ENCODE data around the gene SMC1B.
"Not testable (repeated sequence)": the region's sequence is repeated elsewhere in the genome, so short reads cannot be mapped to it uniquely, and the experiment has no call there.

SMC1B gene

DNA sequence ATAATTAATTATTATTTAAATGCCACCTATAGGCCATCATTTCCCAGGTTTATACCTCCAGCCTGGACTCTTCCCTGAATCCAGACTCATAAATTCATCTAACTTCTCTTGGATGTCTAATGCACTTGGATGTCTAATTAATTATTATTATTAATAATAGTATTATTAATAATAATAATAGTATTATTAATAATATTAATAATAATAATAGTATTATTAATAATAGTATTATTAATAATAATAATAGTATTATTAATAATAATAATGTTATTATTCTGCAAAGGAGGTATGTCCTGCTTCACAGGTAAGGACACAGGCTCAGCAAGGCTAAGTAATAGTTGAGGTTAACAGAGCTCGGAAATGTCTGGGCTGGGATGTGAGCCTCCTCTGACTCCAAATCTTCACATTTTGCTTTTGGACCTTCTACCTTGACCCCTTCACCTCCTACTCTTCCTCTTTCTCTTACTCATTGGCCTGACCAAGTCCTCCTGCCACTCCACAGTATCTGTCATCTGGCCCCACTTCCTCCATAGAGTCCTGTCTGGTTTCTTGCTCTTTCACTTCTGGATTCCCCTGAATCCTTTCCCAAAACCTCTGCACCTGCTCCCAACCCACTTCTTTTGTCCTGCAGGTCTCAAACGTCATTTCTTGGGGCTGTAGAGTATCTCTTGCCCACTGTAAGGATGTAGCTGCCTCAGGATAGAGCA lies 8.1 kb upstream of the SMC1B start:
- DNase-seq = no peak

DNA sequence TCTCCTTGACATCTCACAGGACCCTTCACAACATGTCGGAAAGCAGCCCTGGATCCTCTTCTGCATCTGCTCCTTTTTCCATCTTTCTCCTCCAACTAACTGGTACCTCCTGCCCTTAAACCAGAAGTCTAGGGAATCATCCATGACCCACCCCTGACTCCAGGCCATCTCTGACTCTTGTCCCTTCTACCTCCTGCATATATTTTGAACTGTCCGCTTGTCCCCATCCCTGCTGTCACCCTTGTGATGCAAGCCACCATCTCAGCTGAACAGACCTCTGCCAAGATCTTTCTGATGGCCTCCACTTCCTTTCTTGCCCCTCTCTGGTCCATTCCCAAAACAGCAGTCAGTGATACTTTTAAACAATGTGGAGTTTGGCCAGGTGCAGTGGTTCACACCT lies 7.1 kb upstream of the SMC1B start:
- no peak for DNase-seq

DNA sequence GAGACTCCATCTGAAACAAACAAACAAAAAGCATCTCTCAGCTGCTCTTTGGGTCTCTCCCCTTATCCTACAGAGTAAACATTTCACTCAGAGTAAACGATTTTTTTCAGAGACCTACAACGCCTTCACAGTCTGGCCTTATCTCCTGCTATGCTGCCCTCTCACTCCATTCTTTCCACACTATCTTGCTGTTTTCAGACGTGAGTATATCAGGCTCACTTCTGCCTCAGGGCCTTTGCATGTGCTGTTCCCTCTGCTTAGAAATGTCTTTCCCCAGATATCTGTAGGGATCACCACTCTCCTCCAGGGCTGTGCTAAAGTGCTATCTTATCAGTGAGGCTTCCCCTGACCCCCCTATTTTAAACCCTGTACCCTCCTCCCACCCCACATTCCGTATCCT lies 6.6 kb upstream of the SMC1B start:
- no peak for DNase-seq

DNA sequence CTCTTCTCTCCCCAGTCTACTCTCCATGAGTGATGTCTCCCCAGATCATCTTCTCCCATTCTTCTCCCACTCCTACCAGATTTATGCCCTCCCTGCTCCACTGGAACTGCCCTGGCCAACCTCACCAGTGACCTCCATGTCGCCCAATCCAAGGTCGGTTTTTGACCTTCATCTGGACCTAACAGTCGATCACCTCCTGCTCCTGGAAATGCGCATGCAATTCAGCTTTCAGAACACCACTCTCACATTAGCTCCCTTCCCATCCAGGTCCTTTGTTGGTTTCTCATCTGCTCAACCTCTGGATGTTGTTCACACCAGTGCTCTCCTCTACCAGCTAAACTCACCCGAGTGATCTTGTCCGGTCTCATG lies 5.4 kb upstream of the SMC1B start:
- no peak for DNase-seq

DNA sequence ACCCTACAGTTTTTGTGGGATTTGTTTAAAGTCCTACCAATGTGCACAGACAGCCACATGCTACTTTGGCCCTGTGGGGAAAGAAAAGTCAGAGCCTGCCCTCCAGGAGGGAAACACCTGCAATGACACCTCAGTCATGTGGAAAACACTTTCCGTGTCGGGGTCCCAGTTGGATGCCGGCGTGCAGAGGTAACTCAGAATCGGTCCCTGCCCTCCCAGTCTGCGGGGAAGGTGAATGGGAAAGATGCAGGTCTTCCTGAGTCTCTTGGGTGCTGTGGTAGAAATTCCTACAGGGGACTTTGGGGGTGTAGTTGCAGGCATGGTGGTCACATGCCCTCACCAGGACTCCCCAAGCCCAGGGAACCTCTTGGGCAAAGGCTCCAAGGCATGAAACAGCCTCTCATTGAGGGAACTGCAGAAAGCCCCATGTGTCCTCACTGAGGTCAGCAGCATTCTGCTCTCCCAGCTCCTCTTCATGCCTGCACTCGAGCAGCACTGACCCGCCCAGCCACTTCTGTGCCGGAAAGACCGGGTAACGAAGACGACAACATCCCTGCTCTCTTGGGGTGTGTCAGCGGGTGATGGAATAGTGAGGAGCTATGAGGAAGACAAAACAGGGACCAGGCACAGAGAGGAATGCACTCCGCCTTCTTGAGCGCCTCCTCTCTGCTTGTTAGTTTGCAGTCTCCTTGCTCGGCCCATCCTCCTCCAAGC lies 4.8 kb upstream of the SMC1B start:
- no peak for DNase-seq

DNA sequence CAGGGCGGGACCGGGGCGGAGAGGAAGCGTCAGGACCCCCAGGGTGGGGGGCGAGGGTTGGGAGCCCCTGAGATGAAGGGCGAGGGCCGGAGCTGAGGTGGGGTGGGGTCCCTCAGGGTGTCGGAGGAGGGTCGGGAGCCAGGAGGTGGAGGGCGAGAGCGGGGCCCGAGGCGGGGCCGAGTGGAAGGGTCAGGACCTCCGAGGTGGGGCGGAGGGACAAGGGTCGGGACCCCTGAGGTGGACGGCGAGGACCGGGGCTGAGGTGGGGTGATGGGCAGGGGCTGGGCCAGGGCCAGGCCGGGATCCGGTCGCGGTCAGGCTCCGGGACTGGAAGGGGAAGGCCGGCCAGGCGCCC lies 409 bp downstream of the SMC1B start:
- DNase-seq = no peak

DNA sequence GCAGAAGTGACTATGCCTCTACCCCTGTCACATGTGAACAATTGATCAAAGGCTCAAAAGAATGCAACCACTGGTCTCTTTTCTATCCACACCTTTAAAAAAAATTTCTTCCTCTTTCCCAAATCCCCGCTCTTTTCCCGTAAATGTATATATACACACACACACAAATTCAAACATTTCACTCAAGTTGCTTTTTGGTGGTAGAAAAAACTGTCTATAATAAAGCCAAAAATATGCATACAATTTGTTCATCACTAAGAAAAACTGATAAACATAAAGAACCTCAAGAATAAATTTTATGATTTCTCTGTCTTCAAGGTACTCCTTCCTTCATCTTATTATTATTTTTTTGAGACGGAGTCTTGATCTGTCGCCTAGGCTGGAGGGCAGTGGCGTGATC lies 5.6 kb downstream of the SMC1B start:
- no peak for DNase-seq

DNA sequence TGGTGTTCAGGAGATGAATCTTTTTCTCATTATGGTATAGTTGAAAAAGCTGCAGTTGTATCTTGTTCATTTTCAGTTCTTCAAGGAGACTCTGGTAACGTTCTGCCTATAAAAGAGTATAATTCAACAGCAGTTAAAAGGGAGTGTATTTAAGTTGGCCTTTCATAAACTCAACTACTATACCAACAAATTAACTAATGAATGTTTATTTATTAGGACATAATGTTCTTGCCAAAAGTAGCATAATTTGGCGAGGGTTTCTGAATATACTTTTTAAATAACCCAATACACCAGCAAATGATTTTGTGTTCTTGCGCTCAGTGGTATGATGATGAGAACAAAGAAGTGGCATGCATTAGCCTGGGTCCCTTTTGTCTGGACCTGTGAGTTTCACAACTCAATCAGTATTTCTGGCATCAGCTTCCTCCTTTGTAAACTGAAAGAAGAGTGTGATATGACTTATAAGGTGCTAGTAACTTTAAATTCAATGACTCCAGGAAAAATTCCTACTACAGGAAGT lies 10.9 kb downstream of the SMC1B start:
- DNase-seq = no peak

DNA sequence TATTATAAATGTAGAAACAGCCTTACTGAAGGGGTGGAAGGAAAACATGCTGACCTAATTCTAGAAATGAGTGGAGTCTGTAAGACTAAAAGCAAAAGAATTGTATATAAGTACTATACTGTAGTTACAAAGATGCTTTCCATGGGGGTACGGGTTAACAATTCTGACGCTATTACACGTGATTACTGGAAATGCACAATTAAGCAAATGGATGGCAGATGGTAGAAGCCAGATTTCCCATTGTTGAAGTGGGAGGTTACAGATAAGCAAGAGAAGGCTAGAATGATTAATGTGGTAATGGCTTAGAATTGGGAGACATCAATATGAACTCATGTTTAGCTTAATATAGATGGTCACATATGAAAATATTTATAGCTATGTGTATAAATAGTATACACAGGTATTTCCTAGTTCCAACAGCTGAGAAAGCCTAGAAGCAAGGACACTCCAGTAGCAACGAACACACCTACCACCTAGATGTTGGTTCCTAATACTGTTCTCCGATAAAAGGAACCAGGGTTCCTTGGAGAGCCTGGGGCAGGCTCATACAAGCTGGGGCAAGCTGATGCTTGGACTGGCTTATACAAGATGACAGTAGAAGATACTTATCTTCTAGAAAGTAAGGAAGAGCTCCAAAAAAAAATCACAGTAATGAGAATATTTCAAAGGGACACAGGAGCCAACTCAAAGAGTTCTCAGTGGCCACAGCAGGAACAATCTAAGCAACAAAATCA lies 13.5 kb downstream of the SMC1B start:
- DNase-seq = no peak

DNA sequence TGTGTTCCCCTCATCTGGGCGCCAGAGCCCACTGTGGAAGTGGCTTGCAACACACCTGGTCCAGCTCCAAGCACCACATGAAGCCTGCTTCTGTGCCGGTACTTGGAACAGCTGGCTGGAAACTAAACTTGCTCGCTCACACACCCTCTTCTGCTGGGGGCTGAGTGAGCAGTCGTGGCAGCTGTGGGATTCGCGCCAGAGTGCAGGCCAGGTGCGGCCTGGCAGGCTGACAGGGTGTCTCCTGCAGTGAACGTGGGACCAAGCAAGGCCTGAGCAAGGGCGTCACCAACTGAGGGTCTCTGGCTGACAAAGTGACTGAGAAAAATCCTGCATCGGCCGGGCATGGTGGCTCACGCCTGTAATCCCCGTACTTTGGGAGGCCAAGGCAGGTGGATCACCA lies 15.2 kb downstream of the SMC1B start:
- no peak for DNase-seq

DNA sequence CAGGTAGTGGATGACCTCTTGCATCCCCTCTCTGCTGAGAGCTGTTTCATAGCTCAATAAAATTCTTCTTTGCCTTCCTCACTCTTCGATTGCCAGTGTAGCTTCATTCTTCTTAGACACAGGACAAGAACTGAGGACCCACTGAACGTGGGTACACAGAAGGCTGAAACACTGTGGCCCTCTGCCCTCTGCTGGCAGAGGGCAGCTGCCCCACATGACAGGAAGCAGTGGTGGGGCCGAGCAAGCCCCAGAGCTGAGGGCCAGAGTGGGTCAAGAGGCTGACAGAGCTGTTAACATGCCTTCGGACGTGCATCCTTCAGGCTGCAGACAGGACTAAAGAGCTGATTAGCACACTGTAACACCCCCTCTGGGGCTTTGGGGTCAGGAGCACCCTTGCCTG lies 15.6 kb downstream of the SMC1B start:
- no peak for DNase-seq

DNA sequence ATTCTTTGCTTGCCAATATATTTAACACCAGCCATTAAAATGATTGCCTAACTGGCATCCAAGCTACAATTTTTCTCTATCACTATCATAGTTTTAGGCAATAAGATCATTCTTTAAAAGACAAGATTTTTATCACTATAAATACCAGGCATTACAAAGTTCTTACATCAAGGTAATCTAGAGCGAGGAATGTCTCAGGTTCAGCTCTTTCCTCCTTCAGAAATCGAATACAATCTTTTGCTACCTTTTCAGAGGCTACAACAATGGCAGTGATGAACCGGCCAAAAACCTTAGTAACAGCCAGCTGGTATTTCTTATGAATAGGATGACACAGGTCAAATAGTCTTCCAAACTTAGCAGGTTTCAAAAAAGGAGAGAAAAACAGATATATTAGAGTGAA lies 23.9 kb downstream of the SMC1B start:
- no peak for DNase-seq

DNA sequence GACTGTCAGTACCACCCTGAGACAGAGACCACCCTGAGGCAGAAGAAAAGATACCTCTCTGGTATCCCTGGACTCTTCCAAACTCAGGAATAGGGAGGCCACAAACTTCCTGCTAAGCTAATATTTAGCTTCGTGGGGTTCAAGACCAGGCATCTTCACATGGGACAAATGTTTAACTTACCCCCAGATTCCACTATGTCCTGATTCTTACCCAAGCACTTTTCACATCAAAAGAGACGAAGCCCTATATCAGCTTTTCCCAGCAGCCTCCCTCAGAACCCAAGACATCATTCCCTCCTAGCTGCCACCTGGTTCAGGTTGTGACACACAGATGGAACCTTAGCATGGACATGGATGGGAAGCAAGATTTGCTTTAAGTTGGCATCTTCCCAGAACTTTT lies 32.1 kb downstream of the SMC1B start:
- DNase-seq = no peak

DNA sequence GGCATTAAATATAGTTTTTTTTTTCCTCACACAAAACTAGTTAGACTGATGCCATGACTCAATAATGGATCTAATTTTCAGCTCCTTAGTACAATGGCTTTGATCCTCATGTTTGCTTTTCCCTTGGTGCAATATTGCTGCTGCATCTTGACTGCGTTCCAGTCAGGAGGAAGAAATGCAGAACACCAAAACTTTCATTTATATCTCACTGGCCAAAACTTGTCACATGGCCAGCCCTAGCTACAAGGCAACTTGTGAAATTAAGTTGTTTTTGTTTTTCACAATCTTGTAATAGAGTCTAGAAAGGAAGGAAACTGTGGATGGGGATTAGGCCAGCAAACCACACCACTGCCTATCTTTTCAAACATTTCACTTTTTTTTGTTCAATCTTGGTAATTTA lies 36.7 kb downstream of the SMC1B start:
- DNase-seq = no peak

DNA sequence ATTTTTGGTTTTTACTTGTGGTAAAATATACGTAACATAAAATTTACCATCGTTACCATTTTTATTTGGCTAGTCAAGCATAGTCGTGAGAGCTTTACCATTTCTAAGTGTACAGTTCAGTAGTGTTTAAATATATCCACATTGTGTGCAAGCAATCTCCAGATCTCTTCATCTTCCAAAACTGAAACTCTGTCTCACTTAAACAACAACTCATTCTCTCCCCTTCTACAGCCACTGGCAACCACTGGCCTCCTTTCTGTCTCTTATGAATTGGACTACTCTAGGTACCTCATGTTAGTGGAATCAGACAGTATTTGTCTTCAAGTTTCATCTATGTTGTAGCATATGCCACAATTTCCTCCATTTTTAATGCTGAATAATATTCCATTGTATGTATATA lies 37.4 kb downstream of the SMC1B start:
- no peak for DNase-seq

DNA sequence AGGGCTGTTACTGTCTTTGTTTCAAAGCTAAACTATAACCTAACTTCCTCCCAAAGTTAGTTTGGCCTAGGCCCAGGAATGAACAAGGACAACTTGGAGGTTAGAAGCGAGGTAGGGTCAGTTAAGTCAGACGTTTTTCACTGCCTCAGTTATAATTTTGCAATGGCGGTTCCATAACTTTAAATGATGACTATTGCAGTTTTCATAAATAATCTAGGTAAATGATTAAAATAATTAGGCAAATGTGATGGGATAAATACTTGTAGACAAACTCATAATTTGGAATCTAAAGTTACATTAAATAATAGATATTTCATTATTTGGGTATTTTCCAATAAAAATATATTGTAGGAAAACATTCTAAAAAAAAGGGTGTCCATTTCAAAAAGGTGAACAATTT lies 39.8 kb downstream of the SMC1B start:
- DNase-seq = not testable (repeated sequence)

DNA sequence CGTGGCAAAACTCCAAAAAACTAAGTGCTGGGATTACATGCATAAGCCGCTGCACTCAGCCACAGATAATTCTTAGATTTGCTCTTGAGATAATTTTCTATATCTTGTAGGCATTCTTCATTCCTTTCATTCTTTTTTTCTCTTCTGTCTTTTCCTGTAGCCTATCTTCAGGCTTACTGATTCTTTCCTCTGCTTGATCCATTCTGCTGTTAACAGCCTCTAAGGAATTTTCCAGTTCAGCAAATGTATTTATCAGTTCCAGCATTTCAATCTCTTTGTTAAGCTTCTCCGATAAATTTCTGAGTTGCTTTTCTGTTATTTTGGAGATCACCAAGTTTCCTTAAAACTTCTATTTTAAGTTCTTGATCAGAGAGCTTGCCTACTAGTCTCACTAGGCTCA lies 46.7 kb downstream of the SMC1B start:
- no peak for DNase-seq

DNA sequence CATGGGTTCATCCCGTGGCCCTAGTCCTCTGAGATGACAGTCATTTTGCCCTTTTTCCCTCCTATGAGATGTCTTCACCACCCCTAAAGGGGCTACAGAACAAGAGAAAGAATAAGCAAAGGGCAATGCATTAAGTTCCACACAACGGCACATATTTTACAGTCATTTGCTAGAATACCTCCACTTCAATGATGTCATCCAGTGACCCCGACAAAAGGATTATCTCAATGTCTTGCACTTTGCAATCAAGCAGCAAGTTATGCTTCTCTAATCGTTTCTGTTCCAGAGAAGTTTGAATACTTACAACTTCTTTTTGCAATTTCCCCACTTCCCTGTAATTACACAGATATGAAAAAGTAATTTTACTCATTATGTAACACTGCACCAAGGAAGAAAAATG lies 53.8 kb downstream of the SMC1B start:
- DNase-seq = no peak

DNA sequence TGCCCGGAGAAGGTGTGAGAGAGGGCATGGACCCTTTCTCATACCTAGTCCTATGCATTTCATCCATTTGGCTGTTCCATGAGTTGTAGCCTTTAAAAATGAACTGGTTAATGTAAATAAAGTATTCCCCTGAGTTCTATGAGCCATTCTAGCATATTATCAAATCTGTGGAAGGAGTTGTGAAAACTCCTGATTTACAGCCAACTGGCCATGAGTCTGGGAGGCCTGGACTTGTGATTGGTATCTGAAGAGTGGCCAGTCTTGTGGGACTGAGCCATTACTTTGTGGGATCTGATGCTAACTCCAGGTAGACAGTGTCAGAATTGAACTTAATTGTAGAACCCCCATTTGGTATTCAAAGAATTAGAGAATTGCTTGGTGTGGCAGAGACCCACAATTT lies 55.3 kb downstream of the SMC1B start:
- no peak for DNase-seq

DNA sequence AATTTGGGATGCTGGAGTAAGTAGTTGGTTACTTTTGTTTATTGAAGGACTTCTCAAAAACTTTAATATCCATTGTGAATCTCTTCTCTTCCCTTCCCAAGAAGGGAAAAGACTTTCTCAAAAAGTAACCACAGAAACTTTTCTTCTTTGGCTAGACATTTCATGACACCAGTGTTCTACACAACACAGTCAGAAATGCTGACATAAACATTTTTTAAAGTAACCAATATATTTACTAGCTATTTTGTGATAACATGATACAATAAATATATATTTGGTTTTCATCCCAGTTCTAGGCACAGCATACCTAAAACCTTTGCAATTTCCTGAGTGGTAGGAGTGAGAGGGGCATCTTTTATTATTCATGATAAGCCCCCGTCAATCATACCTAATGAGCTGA lies 55.9 kb downstream of the SMC1B start:
- DNase-seq = no peak

DNA sequence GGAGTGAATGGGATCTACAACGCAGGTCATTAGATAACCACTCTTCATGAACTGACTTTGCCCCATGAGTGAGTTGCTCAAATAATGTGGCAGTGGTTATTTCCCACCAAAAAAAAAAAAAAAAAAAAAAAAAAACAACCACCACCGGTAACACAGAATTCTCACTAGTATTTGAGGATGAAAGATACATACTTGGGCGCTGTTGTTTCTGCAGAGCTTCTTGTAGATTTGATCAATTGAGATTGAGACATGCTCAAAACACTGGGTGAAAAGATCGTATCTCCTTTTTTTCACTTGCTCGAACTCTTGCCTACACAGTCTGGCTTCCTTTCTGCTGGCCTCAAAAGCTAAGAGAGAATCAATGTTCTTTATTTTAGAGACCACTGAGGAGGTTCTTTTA lies 59.6 kb downstream of the SMC1B start:
- DNase-seq = no peak

DNA sequence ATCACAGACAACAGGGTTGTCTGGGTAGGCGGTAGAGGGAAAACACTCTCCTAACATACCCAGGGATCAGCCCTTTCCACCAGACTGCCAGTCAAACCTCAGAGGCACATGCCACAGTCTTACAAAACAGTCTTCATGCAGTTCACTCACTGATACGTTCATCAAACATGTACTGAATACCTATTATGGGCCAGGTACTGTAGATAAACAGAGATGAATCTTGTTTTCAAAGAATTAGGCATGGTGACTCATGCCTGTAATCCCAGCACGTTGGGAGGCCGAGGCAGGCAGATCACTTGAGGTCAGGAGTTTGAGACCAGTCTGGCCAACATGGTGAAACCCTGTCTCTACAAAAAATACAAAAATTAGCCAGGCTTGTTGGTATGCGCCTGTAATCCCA lies 60.6 kb downstream of the SMC1B start:
- DNase-seq = not testable (repeated sequence)

DNA sequence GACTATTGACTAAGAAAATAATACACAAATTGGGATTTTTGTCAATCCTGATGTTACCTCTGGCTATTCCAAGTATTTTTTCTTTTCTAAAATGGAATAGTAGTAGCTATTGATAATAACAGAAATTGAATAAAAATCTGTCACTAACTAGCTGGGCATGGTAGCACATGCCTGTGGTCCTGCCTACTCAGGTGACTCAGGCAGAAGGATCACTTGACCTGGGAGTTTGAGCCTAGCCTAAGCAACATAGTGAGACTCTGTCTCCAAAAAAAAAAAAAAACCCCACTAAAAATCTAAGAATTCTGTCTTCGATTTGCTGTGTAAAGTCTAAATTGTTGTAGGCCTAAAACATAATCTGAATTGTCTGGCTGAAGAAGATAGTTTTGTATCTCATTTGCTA lies 61.4 kb downstream of the SMC1B start:
- no peak for DNase-seq

Data from anterior cingulate cortex (tissue), 58 donors.